Gastrocnemius medialis (tissue), 4 donors: ENCODE data around the gene YWHAG. TPM values are rescaled to one million over a fixed set of nuclear protein-coding genes. Genes with fewer than 3 reads are reported as not detected.

ENCODE experiments used
- ATAC-seq, 2 donors: fragments of 150-250 bp; one replicate each; pipeline ENCODE4 v1.9.1; 2016
- DNase-seq, 2 donors: peaks; one replicate each; pipeline ENCODE4 v3.0.0-alpha.2; 2019
- H3K27ac ChIP-seq, 4 donors: fragments of 200-600 bp; sonication (generic); 1 replicate in 1 of 4; 2 replicates in 3 of 4; pipeline ENCODE4 v1.5.1; 2016 to 2018; ENCODE audit warnings: mild to moderate bottlenecking in 2 of 4, moderate library complexity in 1 of 4
- H3K27me3 ChIP-seq, 3 donors: fragments of 200-600 bp; sonication (generic) in 2 of 3; 1 replicate in 1 of 3; 2 replicates in 2 of 3; pipeline versions ENCODE4 v1.5.1 to v1.6.0; 2016 to 2019; ENCODE audit warnings: mild to moderate bottlenecking in 1 of 3, moderate library complexity in 1 of 3
- H3K36me3 ChIP-seq, 2 donors: fragments of 200-600 bp; sonication (generic) in 1 of 2; one replicate each; pipeline ENCODE4 v1.5.1; 2017 to 2018
- H3K4me1 ChIP-seq, 2 donors: fragments of 200-600 bp; sonication (generic) in 1 of 2; one replicate each; pipeline ENCODE4 v1.5.1; 2016 to 2017; ENCODE audit warnings: mild to moderate bottlenecking in 2 of 2
- H3K4me3 ChIP-seq, 4 donors: fragments of 200-600 bp; sonication (generic) in 3 of 4; 1 replicate in 1 of 4; 2 replicates in 3 of 4; pipeline ENCODE4 v1.5.1; 2016 to 2019; ENCODE audit warnings: mild to moderate bottlenecking in 2 of 4
- H3K9me3 ChIP-seq, 3 donors: fragments of 200-600 bp; sonication (generic) in 2 of 3; 1 replicate in 1 of 3; 2 replicates in 2 of 3; pipeline ENCODE4 v1.5.1; 2016 to 2019
- CTCF ChIP-seq, 5 experiments: fragments of 450-650 bp in 3 of 5; fragments of 200-600 bp in 2 of 5; sonication (generic) in 2 of 5; IDR thresholded peaks in 4 of 5; conservative IDR thresholded peaks in 1 of 5; 1 replicate in 4 of 5; 2 replicates in 1 of 5; pipeline ENCODE4 v1.5.1; 2016 to 2019; ENCODE audit warnings: antibody characterized with exemption in 5 of 5, mild to moderate bottlenecking in 3 of 5, moderate library complexity in 3 of 5
- POLR2A ChIP-seq, 2 donors: fragments of 450-650 bp; IDR thresholded peaks; one replicate each; pipeline ENCODE4 v1.6.1; 2017; ENCODE audit warnings: antibody characterized with exemption in 2 of 2, mild to moderate bottlenecking in 2 of 2, moderate library complexity in 2 of 2
- in situ Hi-C, 4 donors: fragments of 200-750 bp; cut with MboI; loops; one replicate each; pipeline versions ENCODE4 v1.15.0 to v1.8.0; 2017; ENCODE audit warnings: low sequenced_read_pairs in 4 of 4
- intact Hi-C: fragments of 100-400 bp; cut with DNase I; formaldehyde crosslinking; loops from one replicate; pipeline ENCODE4 v1.15.1; 2023; ENCODE audit warnings: low total_unique reads
- total RNA-seq, 4 donors: library from RNA; depleted of rRNA; stranded (reverse); fragments of >200 nt; gene quantifications; one replicate each; pipeline versions ENCODE4 v1.1.0 to v1.2.3, GENCODE V29; 2016

The YWHAG gene
- total RNA-seq, 4 donors from 2014 or later: 119 to 262 (median 179) TPM

GRCh38 chr7:76330261-76330660 is 28.5 kb downstream of the YWHAG start:
- H3K4me3 ChIP-seq: no peak overlapping the region
- in situ Hi-C loops: no loop called here
- peaks cover 82 to 86% of the 10 kb centered on the region in 2 donors for H3K4me1 ChIP-seq

DNA sequence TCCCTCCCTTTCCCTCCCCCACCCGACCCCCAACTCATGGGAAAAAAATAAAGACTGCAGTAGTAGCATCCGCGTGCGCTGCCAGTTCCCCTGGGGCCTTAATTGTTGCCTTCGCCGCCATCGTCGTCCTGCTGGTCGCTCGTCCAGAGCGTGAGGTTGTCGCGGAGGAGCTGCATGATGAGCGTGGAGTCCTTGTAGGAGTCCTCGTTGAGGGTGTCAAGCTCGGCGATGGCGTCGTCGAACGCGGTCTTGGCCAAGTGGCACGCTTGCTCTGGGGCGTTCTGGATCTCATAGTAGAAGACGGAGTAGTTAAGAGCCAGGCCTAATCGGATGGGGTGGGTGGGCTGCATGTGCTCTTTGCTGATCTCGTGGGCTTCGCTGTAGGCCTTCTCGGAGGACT is 29.3 kb downstream of the YWHAG start:
- H3K4me1 ChIP-seq: peaks cover 82 to 89% of the 10 kb centered on the region in 2 donors
- intact Hi-C loops (loop anchor here (10.0 kb wide), 1 partner anchor 1465 kb away; the partner anchor contains the start of genes PHTF2 and TMEM60), in situ Hi-C loops (no loop called here)
- peaks cover 2 to 31% of the 10 kb centered on the region in 2 donors for H3K36me3 ChIP-seq
- H3K27ac ChIP-seq: peak overlapping the region; percentile 97 to 100 (median 98)
- ATAC-seq: no peak
- H3K9me3 ChIP-seq: no peaks in the 10 kb centered on the region
- no peaks in the 10 kb centered on the region for H3K27me3 ChIP-seq
- DNase-seq: no peak
- TF ChIP-seq POLR2A (IDR thresholded peaks at IDR 0.05): no peak
- TF ChIP-seq CTCF (IDR thresholded peaks at IDR 0.05 in 4 of 5, conservative IDR thresholded peaks at IDR 0.05 in 1 of 5): no peak
- no peak overlapping the region for H3K4me3 ChIP-seq

More at GRCh38 chr7:76330261-76330660, 28.5 kb downstream of the YWHAG start:
- Histone ChIP-seq H3K36me3 (peaks cover 2 to 27% of the 10 kb centered on the region in 2 donors), H3K9me3 (no peaks in the 10 kb centered on the region), H3K27me3 (no peaks in the 10 kb centered on the region), H3K27ac (peak overlapping the region; percentile 97 to 100 (median 98))
- ATAC-seq (no peak), DNase-seq (no peak)
- intact Hi-C loops: no loop called here
- TF ChIP-seq POLR2A (IDR thresholded peaks at IDR 0.05): no peak
- no peak for TF ChIP-seq CTCF (IDR thresholded peaks at IDR 0.05 in 4 of 5, conservative IDR thresholded peaks at IDR 0.05 in 1 of 5)

DNA sequence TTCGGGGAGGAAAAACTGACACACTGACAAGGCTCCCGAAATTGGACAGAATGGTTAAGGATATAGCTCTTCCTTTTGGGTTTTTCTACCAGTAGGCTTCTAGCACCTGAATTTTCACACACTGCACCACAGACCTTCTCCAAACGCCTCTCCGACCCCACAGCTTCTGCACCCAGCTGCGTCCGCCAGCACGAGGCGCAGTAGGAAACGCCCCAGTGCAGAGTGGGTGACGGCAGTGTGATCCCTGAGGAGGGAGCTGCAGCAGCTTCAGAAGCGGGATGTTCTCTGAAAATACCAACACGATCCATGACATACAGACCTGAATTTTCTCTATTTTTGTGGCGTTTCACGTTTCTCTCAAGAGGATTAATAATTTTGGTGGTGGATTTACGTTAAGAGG is 30.4 kb downstream of the YWHAG start:
- H3K27me3 ChIP-seq: no peaks in the 10 kb centered on the region
- peaks cover 2 to 31% of the 10 kb centered on the region in 2 donors for H3K36me3 ChIP-seq
- peaks cover 76 to 84% of the 10 kb centered on the region in 2 donors for H3K4me1 ChIP-seq
- intact Hi-C loops: loop anchor here (10.0 kb wide), 1 partner anchor 1466 kb away; the partner anchor contains the start of genes PHTF2 and TMEM60
- H3K27ac ChIP-seq: peak overlapping the region; percentile 97 to 100 (median 98)
- TF ChIP-seq POLR2A (IDR thresholded peaks at IDR 0.05) (no peak), CTCF (IDR thresholded peaks at IDR 0.05 in 4 of 5, conservative IDR thresholded peaks at IDR 0.05 in 1 of 5) (no peak)
- in situ Hi-C loops: no loop called here
- ATAC-seq: no peak
- H3K9me3 ChIP-seq: no peaks in the 10 kb centered on the region
- no peak overlapping the region for H3K4me3 ChIP-seq
- no peak for DNase-seq

DNA sequence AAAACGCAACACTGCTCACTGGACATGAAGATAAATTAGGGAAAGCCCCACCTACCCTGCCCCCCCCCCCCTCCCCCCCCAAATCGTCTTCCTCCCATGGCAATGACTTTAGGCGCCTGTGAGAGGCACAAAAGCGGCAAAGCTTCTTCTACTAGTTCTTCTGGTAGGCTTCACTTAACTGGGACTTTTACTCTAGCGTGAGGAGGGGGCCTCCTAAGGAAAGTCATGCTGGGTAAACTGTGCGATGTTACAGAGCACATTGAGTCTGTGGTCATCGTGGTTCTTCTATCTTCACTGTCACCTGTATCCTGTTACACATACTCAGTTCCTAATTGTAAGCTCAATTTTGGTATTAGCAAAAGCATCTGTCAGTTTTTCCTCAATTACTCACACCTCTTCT is 31.2 kb downstream of the YWHAG start:
- DNase-seq (no peak), ATAC-seq (no peak)
- in situ Hi-C loops (no loop called here), intact Hi-C loops (loop anchor here (10.0 kb wide), 1 partner anchor 1467 kb away; the partner anchor contains the start of genes PHTF2 and TMEM60)
- no peaks in the 10 kb centered on the region for H3K9me3 ChIP-seq
- H3K4me1 ChIP-seq: peaks cover 73 to 80% of the 10 kb centered on the region in 2 donors
- H3K27me3 ChIP-seq: no peaks in the 10 kb centered on the region
- no peak for TF ChIP-seq POLR2A (IDR thresholded peaks at IDR 0.05)
- no peak for TF ChIP-seq CTCF (IDR thresholded peaks at IDR 0.05 in 4 of 5, conservative IDR thresholded peaks at IDR 0.05 in 1 of 5)
- H3K27ac ChIP-seq: peak overlapping the region; percentile 97 to 100 (median 98)
- no peak overlapping the region for H3K4me3 ChIP-seq
- H3K36me3 ChIP-seq: peaks cover 2 to 31% of the 10 kb centered on the region in 2 donors
